SU-DHL-6 (cell line): ENCODE measurements around the gene TICRR.

Experiments
- H2AFZ ChIP-seq: fragments of 200-600 bp; sonication (generic); 2 replicates; pipeline ENCODE4 v1.6.1; 2014; ENCODE audit warnings: low read depth, mild to moderate bottlenecking, moderate library complexity, mixed read lengths, antibody characterized with exemption, low read length; ENCODE audit not compliant: severe bottlenecking
- H3F3A ChIP-seq: fragments of 200-600 bp; shearing (Covaris generic); 2 replicates; pipeline ENCODE4 v1.6.0; 2016; ENCODE audit warnings: antibody characterized with exemption, mild to moderate bottlenecking; ENCODE audit not compliant: insufficient read depth
- H3K27ac ChIP-seq: fragments of 200-600 bp; sonication (generic); 2 replicates; pipeline ENCODE4 v1.5.1; 2016; ENCODE audit warnings: low read depth, mild to moderate bottlenecking, low read length, moderate library complexity, mixed read lengths
- H3K27me3 ChIP-seq: fragments of 200-600 bp; sonication (generic), shearing (Covaris generic); 2 replicates; pipeline ENCODE4 v1.6.0; 2014; ENCODE audit warnings: mild to moderate bottlenecking, low read length
- H3K36me3 ChIP-seq: fragments of 200-600 bp; sonication (generic); 2 replicates; pipeline ENCODE4 v1.6.1; 2014; ENCODE audit warnings: mild to moderate bottlenecking, low read length, mixed read lengths
- H3K4me2 ChIP-seq: fragments of 300-600, 200-600 bp; shearing (Covaris generic), sonication (generic); 2 replicates; pipeline ENCODE4 v1.6.0; 2014; ENCODE audit warnings: low read length, low read depth, mild to moderate bottlenecking; ENCODE audit not compliant: poor library complexity, severe bottlenecking
- H3K4me3 ChIP-seq: fragments of 200-600 bp; sonication (generic); 2 replicates; pipeline ENCODE4 v1.5.1; 2014; ENCODE audit warnings: antibody characterized with exemption, low read length, mild to moderate bottlenecking, mixed read lengths; ENCODE audit not compliant: insufficient read depth, poor library complexity, severe bottlenecking
- H3K79me2 ChIP-seq: fragments of 200-600 bp; sonication (generic); 2 replicates; pipeline ENCODE4 v1.6.1; 2014; ENCODE audit warnings: mild to moderate bottlenecking, low read length, moderate library complexity; ENCODE audit not compliant: insufficient read depth
- H3K9ac ChIP-seq: fragments of 200-600 bp; sonication (generic); 2 replicates; pipeline ENCODE4 v1.7.0; 2014; ENCODE audit warnings: mild to moderate bottlenecking, low read length
- H3K9me2 ChIP-seq: fragments of 200-600 bp; sonication (generic); replicated peaks from 2 replicates; pipeline ENCODE4 v1.6.1; 2014; ENCODE audit warnings: low read length; ENCODE audit not compliant: insufficient read depth
- H3K9me3 ChIP-seq: fragments of 200-600 bp; sonication (generic); 2 replicates; pipeline ENCODE4 v1.6.1; 2014; ENCODE audit warnings: low read length, mixed read lengths; ENCODE audit not compliant: insufficient read depth
- H4K20me1 ChIP-seq: fragments of 200-600 bp; sonication (generic); 2 replicates; pipeline ENCODE4 v1.6.1; 2014; ENCODE audit warnings: low read depth, mild to moderate bottlenecking, antibody characterized with exemption, low read length, moderate library complexity, mixed read lengths
- EZH2phosphoT487 ChIP-seq: fragments of 200-600 bp; sonication (generic), shearing (Covaris generic); conservative IDR thresholded peaks from 2 replicates; pipeline ENCODE4 v1.6.1; 2018; ENCODE audit warnings: mild to moderate bottlenecking, antibody characterized with exemption, low read length, moderate library complexity, mixed read lengths
- TF ChIP-seq, protein P1 (sequence below): fragments of 200-600 bp; sonication (generic); IDR thresholded peaks from one replicate; pipeline ENCODE4 v1.5.1; 2017; ENCODE audit warnings: antibody characterized with exemption, mild to moderate bottlenecking, low read length, moderate library complexity; ENCODE audit not compliant: insufficient read depth, poor library complexity, severe bottlenecking

The TICRR gene

GRCh38 chr15:89611317-89611716 is 36.0 kb downstream of the TICRR start:
- Histone ChIP-seq H3K27ac (no peak overlapping the region), H3K27me3 (no peaks in the 10 kb centered on the region), H3K79me2 (no peaks in the 10 kb centered on the region), H3K4me2 (no peak overlapping the region), H3K9ac (no peak overlapping the region), H2AFZ (no peak overlapping the region), H3K36me3 (peaks cover 67% of the 10 kb centered on the region), H3K4me3 (no peak overlapping the region), H3F3A (no peaks in the 10 kb centered on the region; the same call in 1 of the 2 replicates), H4K20me1 (no peaks in the 10 kb centered on the region), H3K9me2 (no peaks in the 10 kb centered on the region), H3K9me3 (no peaks in the 10 kb centered on the region)
- TF ChIP-seq EZH2phosphoT487 = no peak
- TF ChIP-seq, protein P1, sequence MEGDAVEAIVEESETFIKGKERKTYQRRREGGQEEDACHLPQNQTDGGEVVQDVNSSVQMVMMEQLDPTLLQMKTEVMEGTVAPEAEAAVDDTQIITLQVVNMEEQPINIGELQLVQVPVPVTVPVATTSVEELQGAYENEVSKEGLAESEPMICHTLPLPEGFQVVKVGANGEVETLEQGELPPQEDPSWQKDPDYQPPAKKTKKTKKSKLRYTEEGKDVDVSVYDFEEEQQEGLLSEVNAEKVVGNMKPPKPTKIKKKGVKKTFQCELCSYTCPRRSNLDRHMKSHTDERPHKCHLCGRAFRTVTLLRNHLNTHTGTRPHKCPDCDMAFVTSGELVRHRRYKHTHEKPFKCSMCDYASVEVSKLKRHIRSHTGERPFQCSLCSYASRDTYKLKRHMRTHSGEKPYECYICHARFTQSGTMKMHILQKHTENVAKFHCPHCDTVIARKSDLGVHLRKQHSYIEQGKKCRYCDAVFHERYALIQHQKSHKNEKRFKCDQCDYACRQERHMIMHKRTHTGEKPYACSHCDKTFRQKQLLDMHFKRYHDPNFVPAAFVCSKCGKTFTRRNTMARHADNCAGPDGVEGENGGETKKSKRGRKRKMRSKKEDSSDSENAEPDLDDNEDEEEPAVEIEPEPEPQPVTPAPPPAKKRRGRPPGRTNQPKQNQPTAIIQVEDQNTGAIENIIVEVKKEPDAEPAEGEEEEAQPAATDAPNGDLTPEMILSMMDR = no peak

- Histone ChIP-seq H3K4me3 (no peak overlapping the region), H2AFZ (no peak overlapping the region), H3K4me2 (no peak overlapping the region), H3K79me2 (no peaks in the 10 kb centered on the region), H3K36me3 (peaks cover 61% of the 10 kb centered on the region), H4K20me1 (no peaks in the 10 kb centered on the region), H3K27ac (no peak overlapping the region), H3K9ac (no peak overlapping the region), H3K9me3 (no peaks in the 10 kb centered on the region), H3K9me2 (no peaks in the 10 kb centered on the region), H3F3A (no peaks in the 10 kb centered on the region; the same call in 1 of the 2 replicates), H3K27me3 (no peaks in the 10 kb centered on the region)
- TF ChIP-seq EZH2phosphoT487 = no peak
- TF ChIP-seq, protein P1 = no peak
Measured at GRCh38 chr15:89613031-89613430, 37.8 kb downstream of the TICRR start.

DNA sequence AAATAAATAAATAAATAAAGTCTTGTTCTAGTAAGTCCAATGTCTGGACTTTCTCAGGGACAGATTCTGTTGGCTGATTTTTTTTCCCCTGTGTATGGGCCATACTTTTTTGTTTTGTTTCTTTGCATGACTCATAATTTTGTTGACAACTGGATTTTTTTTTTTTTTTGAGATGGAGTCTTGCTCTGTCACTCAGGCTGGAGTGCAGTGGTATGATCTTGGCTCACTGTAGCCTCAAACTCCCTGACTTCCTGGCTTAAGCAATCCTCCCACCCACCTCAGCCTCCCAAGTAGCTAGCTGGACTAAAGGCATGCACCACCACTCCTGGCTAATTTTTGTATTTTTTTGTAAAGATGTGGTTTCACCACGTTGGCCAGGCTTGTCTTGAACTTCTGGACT is 38.9 kb downstream of the TICRR start:
- TF ChIP-seq, protein P1 = no peak
- no peak for TF ChIP-seq EZH2phosphoT487
- Histone ChIP-seq H2AFZ (no peak overlapping the region), H3K27ac (no peak overlapping the region), H3K4me3 (no peak overlapping the region), H3K79me2 (no peaks in the 10 kb centered on the region), H4K20me1 (no peaks in the 10 kb centered on the region), H3K9me3 (no peaks in the 10 kb centered on the region), H3K9me2 (no peaks in the 10 kb centered on the region), H3F3A (no peaks in the 10 kb centered on the region), H3K36me3 (peaks cover 60% of the 10 kb centered on the region), H3K9ac (no peak overlapping the region), H3K4me2 (no peak overlapping the region), H3K27me3 (no peaks in the 10 kb centered on the region)

DNA sequence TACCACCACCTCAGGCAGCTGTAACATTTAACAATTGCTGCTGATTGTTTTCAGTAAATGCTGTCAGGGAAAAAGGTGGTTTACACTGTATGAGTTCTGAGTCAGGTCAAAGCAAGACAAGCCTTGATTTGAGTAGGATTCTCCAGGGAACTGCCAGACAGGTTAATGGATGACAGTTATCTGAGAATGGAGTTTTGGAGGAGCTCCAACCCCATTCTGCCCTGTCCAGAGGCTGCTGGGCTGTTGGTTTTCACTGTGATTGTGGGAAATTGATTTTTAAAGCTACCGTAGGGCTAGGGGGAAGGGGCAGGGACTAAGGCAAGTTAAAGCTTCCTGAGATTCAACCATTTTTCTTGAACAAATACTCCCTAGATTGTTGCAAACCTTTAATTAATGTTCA is 39.9 kb downstream of the TICRR start:
- no peak overlapping the region for H2AFZ ChIP-seq
- no peaks in the 10 kb centered on the region for H3K9me3 ChIP-seq
- H3K9ac ChIP-seq = no peak overlapping the region
- H3K79me2 ChIP-seq = no peaks in the 10 kb centered on the region
- no peak overlapping the region for H3K27ac ChIP-seq
- peaks cover 63% of the 10 kb centered on the region for H3K36me3 ChIP-seq
- no peak overlapping the region for H3K4me2 ChIP-seq
- H3F3A ChIP-seq = no peaks in the 10 kb centered on the region
- TF ChIP-seq, protein P1 = no peak
- no peak for TF ChIP-seq EZH2phosphoT487
- no peaks in the 10 kb centered on the region for H3K9me2 ChIP-seq
- no peak overlapping the region for H3K4me3 ChIP-seq
- H3K27me3 ChIP-seq = no peaks in the 10 kb centered on the region
- H4K20me1 ChIP-seq = no peaks in the 10 kb centered on the region
